Subcutaneous abdominal adipose tissue (tissue), 5 donors: Measurements from ENCODE around the gene YIPF2.

ENCODE experiments used
- H3K27ac ChIP-seq: one replicate; pipeline ENCODE4 v1.7.0; 2013; ENCODE audit warnings: low read depth, mild to moderate bottlenecking, inconsistent platforms, low read length, moderate library complexity
- H3K27me3 ChIP-seq, 5 donors: one replicate each; pipeline ENCODE4 v1.7.0; 2013; ENCODE audit warnings: low read length in 5 of 5, inconsistent platforms in 1 of 5; ENCODE audit not compliant: control insufficient read depth in 5 of 5, insufficient read depth in 4 of 5
- H3K36me3 ChIP-seq, 5 donors: one replicate each; pipeline ENCODE4 v1.7.0; 2013; ENCODE audit warnings: low read length in 5 of 5; ENCODE audit not compliant: control insufficient read depth in 5 of 5, insufficient read depth in 5 of 5
- H3K4me1 ChIP-seq, 5 donors: one replicate each; pipeline ENCODE4 v1.7.0; 2013; ENCODE audit warnings: low read length in 5 of 5, mild to moderate bottlenecking in 3 of 5, moderate library complexity in 1 of 5; ENCODE audit not compliant: control insufficient read depth in 5 of 5, insufficient read depth in 5 of 5
- H3K4me3 ChIP-seq, 5 donors: one replicate each; pipeline ENCODE4 v1.7.0; 2013; ENCODE audit warnings: low read length in 5 of 5, low read depth in 1 of 5
- H3K9ac ChIP-seq, 5 donors: one replicate each; pipeline ENCODE4 v1.7.0; 2013; ENCODE audit warnings: low read length in 5 of 5, mild to moderate bottlenecking in 4 of 5, moderate library complexity in 3 of 5
- H3K9me3 ChIP-seq, 5 donors: one replicate each; pipeline ENCODE4 v1.7.0; 2013; ENCODE audit warnings: low read length in 5 of 5; ENCODE audit not compliant: control insufficient read depth in 5 of 5
- donor health status: healthy.
- donor health status: healthy.
- donor health status: healthy.
- donor health status: healthy.
- donor health status: healthy.

Gene YIPF2

DNA sequence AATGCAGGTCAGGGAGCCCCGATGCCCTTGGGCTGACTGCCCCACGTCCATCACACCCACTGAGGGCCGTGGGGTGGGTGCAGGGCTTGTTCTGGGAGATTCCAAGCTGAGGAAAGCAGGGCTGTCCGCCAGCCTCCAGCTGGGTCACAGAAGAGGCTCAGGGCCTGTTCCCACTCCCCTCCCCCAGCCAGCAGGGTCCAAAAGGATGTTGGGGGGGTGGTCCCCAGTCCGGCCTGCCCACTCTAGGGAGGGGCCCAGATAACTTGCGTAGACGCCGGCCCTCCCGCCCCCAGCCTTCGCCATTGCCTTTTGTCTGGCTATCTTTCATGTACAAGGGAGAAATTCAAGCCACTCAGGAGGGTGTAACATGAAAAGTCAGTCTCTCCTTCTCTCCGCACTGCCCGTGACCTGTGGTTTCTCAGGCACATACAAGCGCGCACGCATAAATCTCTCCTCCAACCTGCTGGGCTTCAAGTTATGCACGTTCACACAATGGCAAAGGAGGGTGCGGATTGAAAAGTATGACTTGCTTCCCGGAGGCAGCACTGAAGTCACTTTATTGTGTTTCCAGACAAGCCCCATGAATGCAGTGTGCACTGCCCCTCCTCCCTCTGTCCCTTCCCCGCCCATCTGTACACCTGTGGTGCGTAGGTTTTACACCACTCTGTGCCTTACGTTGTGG lies 36.9 kb downstream of the YIPF2 start:
- no peaks in the 10 kb centered on the region for H3K36me3 ChIP-seq
- peak overlapping the region in 1 of 5 donors; percentile 10 for H3K9ac ChIP-seq
- no peaks in the 10 kb centered on the region for H3K9me3 ChIP-seq
- H3K27me3 ChIP-seq = no peaks in the 10 kb centered on the region
- no peak overlapping the region for H3K27ac ChIP-seq
- H3K4me1 ChIP-seq = peaks cover 0 to 14% (median 7%) of the 10 kb centered on the region in 5 donors
- H3K4me3 ChIP-seq = no peak overlapping the region

DNA sequence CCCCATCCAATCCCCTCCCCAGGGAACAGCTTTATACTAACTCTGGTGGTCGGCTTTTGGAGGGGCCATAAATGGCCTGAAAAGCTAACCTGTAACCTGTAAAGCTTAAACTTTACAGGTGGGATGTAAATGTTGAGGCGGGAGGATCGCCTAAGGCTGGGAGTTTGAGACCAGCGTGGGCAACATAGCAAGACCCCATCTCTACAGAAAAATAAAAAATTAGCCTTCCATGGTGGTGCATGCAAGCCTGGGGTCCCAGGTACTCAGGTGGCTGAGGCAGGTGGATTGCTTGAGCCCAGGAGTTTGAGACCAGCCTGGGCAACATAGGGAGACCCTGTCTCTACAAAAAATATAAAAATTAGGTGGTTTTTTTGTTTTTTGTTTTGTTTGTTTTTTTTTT lies 38.6 kb downstream of the YIPF2 start:
- Histone ChIP-seq H3K9ac (no peak overlapping the region), H3K27ac (no peak overlapping the region), H3K4me3 (no peak overlapping the region), H3K9me3 (no peaks in the 10 kb centered on the region), H3K27me3 (no peaks in the 10 kb centered on the region), H3K36me3 (no peaks in the 10 kb centered on the region), H3K4me1 (peaks cover 0 to 10% (median 7%) of the 10 kb centered on the region in 5 donors)

DNA sequence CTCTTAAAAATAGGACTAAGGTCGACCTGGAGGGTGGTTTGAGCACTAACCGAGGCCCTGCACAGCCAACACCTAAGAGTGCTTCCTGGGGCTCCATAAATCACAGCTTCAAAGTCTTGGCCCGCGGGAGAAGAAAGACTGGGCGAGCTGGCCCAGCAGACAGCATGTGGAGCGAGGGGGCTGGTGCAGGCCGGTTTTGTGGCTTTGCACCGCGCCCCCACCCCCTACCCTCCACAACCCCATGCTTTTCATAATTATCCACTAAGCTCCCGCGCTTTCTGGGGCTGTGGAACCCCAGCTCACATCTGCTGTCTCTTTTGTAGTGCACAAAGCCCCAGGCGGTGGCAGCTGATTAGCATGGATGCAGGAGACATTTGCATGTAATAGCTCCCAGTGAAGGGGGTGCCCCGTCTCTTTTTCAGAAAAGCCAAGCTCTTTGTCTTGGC lies 40.0 kb downstream of the YIPF2 start:
- Histone ChIP-seq H3K27ac (no peak overlapping the region), H3K4me1 (peaks cover 0 to 10% (median 7%) of the 10 kb centered on the region in 5 donors), H3K36me3 (no peaks in the 10 kb centered on the region)

DNA sequence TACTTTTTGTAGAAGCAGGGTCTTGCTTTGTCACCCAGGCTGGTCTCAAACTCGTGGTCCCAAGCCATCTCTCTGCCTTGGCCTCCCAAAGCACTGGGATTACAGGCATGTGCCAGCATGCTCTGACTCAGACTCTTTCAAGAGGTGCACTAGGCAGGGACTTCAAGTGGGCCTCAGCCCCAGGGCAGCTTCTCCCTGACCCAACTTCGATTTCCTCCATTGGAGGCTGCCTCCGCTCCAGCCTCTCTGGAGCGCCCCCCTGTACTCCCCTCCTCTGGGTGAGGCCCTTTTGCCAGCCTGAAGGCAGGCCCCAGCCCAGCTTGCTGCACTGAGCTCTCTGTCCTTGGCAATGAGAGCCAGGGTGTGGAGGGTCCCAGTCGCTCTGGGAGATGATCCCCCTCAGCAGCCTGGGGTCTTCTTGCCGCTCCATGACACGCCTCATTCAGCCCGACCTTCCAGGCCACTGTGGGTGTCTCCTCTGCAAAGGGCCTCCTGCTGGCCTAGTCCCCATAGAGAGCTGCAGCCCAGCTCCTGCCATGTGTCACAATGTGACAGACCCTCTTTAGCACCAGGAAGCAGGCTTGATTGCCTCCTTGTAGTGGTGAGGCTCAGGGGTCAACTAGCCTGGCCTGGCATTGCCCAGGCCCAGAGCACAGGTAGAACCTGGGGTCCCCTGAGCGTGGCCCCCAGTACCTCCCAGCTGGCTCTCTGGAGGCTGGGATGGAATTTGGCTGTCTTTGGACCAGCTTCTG lies 40.6 kb downstream of the YIPF2 start:
- H3K36me3 ChIP-seq = no peaks in the 10 kb centered on the region
- no peak overlapping the region for H3K27ac ChIP-seq
- no peaks in the 10 kb centered on the region for H3K9me3 ChIP-seq

More for the DNA sequence above, 40.0 kb downstream of the YIPF2 start:
- no peaks in the 10 kb centered on the region for H3K27me3 ChIP-seq
- H3K9me3 ChIP-seq = no peaks in the 10 kb centered on the region
- no peak overlapping the region for H3K9ac ChIP-seq
- H3K4me3 ChIP-seq = no peak overlapping the region

DNA sequence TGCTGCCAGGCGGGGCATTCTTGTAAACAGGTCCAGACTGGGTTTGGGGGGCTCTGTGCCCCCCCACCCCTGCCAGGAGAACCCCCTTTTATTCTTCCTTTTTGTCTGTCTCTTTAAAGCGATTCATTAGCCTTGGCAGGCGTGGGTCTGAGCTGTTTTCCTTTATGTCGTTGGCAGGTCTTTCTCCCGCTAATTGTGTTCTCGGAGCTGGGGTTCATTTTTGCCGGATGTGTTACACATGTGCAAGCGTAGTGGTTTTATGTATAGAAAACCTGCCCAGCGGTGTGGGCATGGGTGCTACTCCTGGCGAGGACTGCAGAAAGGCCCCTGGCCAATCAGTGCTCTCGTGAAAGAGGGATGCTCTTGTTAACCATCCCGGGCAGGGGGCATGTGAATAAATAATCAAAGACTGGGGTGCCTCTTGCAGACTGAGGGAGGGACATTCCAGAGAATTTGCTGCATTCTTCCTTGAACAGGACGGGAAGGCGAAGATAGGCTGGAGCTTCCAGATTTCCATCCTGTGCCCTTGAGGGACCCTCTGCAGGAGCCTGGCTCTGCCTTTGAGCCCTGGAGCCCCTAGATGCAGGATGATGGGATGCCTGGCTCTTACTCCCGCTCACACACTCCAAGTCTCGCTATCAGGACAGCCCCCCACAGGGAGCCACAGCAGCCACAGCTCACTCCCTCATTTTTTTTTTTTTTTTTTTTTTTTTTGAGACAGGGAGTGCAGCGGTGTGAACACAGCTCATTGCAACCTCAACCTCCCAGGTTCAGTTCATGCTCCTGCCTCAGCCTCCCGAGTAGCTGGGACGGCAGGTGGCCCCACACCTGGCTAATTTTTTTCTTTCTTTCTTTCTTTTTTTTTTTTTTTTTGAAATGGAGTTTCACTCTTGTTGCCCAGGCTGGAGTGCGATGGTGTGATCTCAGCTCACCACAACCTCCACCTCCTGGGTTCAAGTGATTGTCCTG lies 43.0 kb downstream of the YIPF2 start:
- Histone ChIP-seq H3K36me3 (no peaks in the 10 kb centered on the region), H3K27me3 (no peaks in the 10 kb centered on the region), H3K9me3 (no peaks in the 10 kb centered on the region), H3K4me3 (no peak overlapping the region), H3K27ac (no peak overlapping the region), H3K4me1 (peaks cover 0 to 18% (median 15%) of the 10 kb centered on the region in 5 donors), H3K9ac (peak overlapping the region in 1 of 5 donors; percentile 38)

More for the DNA sequence above, 40.6 kb downstream of the YIPF2 start:
- Histone ChIP-seq H3K27me3 (no peaks in the 10 kb centered on the region), H3K4me1 (peaks cover 0 to 12% (median 7%) of the 10 kb centered on the region in 5 donors), H3K9ac (no peak overlapping the region), H3K4me3 (no peak overlapping the region)

DNA sequence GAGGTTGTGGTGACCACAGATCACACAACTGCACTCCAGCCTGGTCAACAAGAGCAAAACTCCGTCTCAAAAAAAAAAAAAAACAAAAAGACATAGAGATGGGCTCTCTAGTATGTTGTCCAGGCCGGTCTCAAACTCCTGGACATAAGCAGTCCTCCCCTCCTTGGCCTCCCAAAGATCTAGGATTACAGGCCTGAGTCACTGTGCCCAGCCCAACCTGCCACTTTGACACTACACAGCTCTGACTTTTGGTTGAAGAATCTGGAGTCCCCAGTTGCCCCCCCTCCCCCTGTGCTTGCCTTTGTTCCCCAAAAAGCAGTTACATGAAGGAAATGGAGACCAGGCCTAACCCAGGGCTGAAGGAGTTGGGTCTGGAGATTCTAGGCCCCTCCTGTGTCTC lies 44.2 kb downstream of the YIPF2 start:
- no peak overlapping the region for H3K27ac ChIP-seq
- H3K27me3 ChIP-seq = no peaks in the 10 kb centered on the region
- H3K9ac ChIP-seq = no peak overlapping the region
- H3K36me3 ChIP-seq = no peaks in the 10 kb centered on the region
- H3K9me3 ChIP-seq = no peaks in the 10 kb centered on the region
- no peak overlapping the region for H3K4me3 ChIP-seq
- H3K4me1 ChIP-seq = peaks cover 0 to 18% (median 15%) of the 10 kb centered on the region in 5 donors

DNA sequence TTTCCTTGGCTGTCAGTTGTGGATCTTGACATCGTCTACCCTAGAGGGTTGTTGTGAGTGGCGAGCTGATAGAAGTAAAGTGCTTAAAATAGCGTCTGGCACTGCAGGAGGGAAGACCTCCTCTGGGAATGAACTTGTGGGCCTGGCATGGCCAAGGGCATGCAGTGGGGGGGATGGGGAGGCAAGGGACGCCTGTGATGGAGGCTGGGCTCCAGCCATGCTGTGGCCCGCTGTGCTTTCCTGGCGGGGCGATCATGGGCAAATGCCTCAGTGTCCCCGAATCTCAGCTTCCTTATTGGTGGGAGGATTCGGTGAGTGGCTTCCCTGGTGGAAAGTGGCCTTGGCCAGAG lies 46.4 kb downstream of the YIPF2 start:
- no peak overlapping the region for H3K27ac ChIP-seq
- H3K27me3 ChIP-seq = no peaks in the 10 kb centered on the region
- H3K4me3 ChIP-seq = no peak overlapping the region
- no peaks in the 10 kb centered on the region for H3K36me3 ChIP-seq
- peaks cover 0 to 24% (median 20%) of the 10 kb centered on the region in 5 donors for H3K4me1 ChIP-seq
- H3K9ac ChIP-seq = no peak overlapping the region
- H3K9me3 ChIP-seq = no peaks in the 10 kb centered on the region

DNA sequence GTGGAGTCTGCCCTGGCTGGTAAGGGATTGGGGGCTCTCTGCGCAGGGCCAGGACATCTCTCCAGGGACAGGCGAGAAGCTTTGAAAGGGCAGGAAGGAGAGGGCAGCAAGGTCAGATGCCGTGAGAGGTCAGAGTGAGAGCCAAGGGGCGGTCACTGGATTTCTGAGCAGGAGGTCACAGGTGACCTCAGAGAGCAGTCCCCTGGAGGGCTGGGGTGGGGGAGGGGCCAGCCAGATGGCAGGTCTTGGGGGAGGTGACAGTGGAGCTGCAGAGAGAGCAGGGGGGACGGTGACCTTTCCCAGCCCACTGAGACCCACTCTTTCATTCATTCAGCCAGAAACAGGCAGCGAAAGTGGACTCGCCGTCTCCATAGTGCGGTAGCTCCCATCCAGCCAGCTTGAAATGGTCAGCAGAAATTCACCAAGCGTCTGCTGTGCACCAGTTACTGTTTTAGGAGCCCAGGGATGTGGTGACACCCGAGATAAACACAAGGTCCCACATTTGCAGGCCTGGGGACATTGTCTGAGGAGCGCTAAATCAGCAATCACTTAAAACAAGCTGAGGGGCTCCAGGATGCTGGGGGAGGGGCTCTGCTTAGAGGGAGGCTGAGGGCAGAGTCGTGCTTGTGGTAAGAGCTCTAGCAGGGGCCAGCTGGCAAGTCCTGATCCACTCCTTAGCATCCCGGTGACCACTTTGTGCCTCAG lies 46.9 kb downstream of the YIPF2 start:
- H3K27me3 ChIP-seq = no peaks in the 10 kb centered on the region
- no peaks in the 10 kb centered on the region for H3K9me3 ChIP-seq
- no peaks in the 10 kb centered on the region for H3K36me3 ChIP-seq
- H3K27ac ChIP-seq = no peak overlapping the region
- H3K9ac ChIP-seq = no peak overlapping the region
- no peak overlapping the region for H3K4me3 ChIP-seq
- peaks cover 0 to 27% (median 24%) of the 10 kb centered on the region in 5 donors for H3K4me1 ChIP-seq

DNA sequence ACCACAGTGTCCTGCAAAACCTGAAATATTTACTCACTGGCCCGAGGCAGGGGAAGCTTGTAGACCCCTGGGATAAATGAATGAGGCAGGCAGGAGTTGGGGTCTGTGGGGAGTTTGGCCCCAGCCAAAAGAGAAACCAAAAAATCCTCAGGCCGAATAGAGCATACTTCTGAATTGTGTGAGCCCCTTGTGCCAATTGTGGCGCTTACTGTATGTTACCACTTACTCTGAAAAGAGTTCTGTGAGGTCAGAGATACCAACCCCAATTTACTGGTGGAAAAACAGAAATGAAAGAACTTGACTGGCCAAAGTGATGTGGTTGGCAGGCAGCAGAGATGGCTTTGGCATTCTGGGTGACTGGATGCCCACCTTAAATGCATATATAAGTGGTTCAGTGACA lies 50.2 kb downstream of the YIPF2 start:
- Histone ChIP-seq H3K27ac (no peak overlapping the region), H3K27me3 (no peaks in the 10 kb centered on the region), H3K9ac (peak overlapping the region in 3 of 5 donors; percentile 7 to 30 (median 24)), H3K9me3 (no peaks in the 10 kb centered on the region), H3K4me3 (no peak overlapping the region), H3K36me3 (no peaks in the 10 kb centered on the region), H3K4me1 (peaks cover 0 to 38% (median 27%) of the 10 kb centered on the region in 5 donors)
